Keratinocyte (primary cell): Measurements from ENCODE around the gene TMEM42. TPM values are rescaled to one million over a fixed set of nuclear protein-coding genes. Genes with fewer than 3 reads are reported as not detected.
A peak's percentile ranks its signal among the peaks of the same experiment; 100 is the strongest.

ENCODE experiments used
- DNase-seq: peaks from one replicate; pipeline ENCODE4 v3.0.0-alpha.2; 2011; ENCODE audit warnings: low read depth, missing footprints, low spot score
- FAIRE-seq: peaks from 2 replicates; lab custom pipeline; 2011; peaks lifted over from hg19 to GRCh38; lab: Jason Lieb, UNC
- H2AFZ ChIP-seq: 2 replicates; pipeline ENCODE4 v1.6.0; 2012; ENCODE audit warnings: low read length, control low read depth, inconsistent platforms; ENCODE audit not compliant: control insufficient read depth
- H3K27ac ChIP-seq: 2 replicates; pipeline ENCODE4 v1.5.1; 2011; ENCODE audit warnings: low read length; ENCODE audit not compliant: control insufficient read depth, insufficient read depth
- H3K27me3 ChIP-seq: 3 replicates; pipeline ENCODE4 v1.6.0; 2011; ENCODE audit warnings: low read length; ENCODE audit not compliant: control insufficient read depth, insufficient read depth; ENCODE audit errors: extremely low read depth
- H3K36me3 ChIP-seq, 2 experiments: 2 replicates in 1 of 2; 3 replicates in 1 of 2; pipeline ENCODE4 v1.5.1; 2011; ENCODE audit warnings: low read length in 2 of 2, mild to moderate bottlenecking in 1 of 2; ENCODE audit not compliant: control insufficient read depth in 2 of 2, insufficient read depth in 2 of 2; ENCODE audit errors: extremely low read depth in 1 of 2
- H3K4me1 ChIP-seq: 3 replicates; pipeline ENCODE4 v1.5.1; 2011; ENCODE audit warnings: low read length; ENCODE audit not compliant: control insufficient read depth, insufficient read depth; ENCODE audit errors: extremely low read depth
- H3K4me2 ChIP-seq: 3 replicates; pipeline ENCODE4 v1.6.0; 2011; ENCODE audit warnings: low read depth, low read length; ENCODE audit not compliant: control insufficient read depth, insufficient read depth; ENCODE audit errors: extremely low read depth
- H3K4me3 ChIP-seq, 3 experiments: fragments of 200-600 bp in 1 of 3; sonication (generic) in 1 of 3; 2 replicates in 2 of 3; 3 replicates in 1 of 3; pipeline ENCODE4 v1.5.1; 2011 to 2016; ENCODE audit warnings: low read length in 3 of 3, mild to moderate bottlenecking in 3 of 3, control low read depth in 2 of 3, inconsistent platforms in 1 of 3, low read depth in 1 of 3, mixed read lengths in 1 of 3, mixed run types in 1 of 3, moderate library complexity in 1 of 3; ENCODE audit not compliant: control insufficient read depth in 2 of 3, insufficient read depth in 2 of 3; ENCODE audit errors: extremely low read depth in 1 of 3
- H3K79me2 ChIP-seq: 2 replicates; pipeline ENCODE4 v1.6.0; 2012; ENCODE audit warnings: low read length; ENCODE audit not compliant: control insufficient read depth, insufficient read depth
- H3K9ac ChIP-seq: 3 replicates; pipeline ENCODE4 v1.6.0; 2011; ENCODE audit warnings: low read length; ENCODE audit not compliant: control insufficient read depth, insufficient read depth; ENCODE audit errors: extremely low read depth
- H3K9me1 ChIP-seq: 3 replicates; pipeline ENCODE4 v1.6.0; 2011; ENCODE audit warnings: low read length; ENCODE audit not compliant: control insufficient read depth, insufficient read depth; ENCODE audit errors: extremely low read depth
- H3K9me3 ChIP-seq: 2 replicates; pipeline ENCODE4 v1.5.1; 2012; ENCODE audit warnings: low read depth, low read length; ENCODE audit not compliant: control insufficient read depth
- H4K20me1 ChIP-seq: 3 replicates; pipeline ENCODE4 v1.6.0; 2011; ENCODE audit warnings: low read length; ENCODE audit not compliant: control insufficient read depth, insufficient read depth; ENCODE audit errors: extremely low read depth
- CTCF ChIP-seq, 3 experiments: IDR thresholded peaks in 1 of 3; conservative IDR thresholded peaks in 1 of 3; optimal IDR thresholded peaks in 1 of 3; 2 replicates in 2 of 3; 3 replicates in 1 of 3; pipeline versions ENCODE3 to v1.5.1; 2011; ENCODE audit warnings: low read length in 3 of 3, mild to moderate bottlenecking in 3 of 3, moderate library complexity in 2 of 3, control low read depth in 1 of 3, inconsistent platforms in 1 of 3; ENCODE audit not compliant: insufficient read depth in 2 of 3; ENCODE audit errors: extremely low read depth in 1 of 3
- EZH2 ChIP-seq: IDR thresholded peaks from one replicate; pipeline ENCODE4 v1.6.1; 2012; ENCODE audit warnings: inconsistent platforms, mild to moderate bottlenecking, low read length, moderate library complexity
- dilution Hi-C: fragments of 300-500 bp; cut with MboI; formaldehyde crosslinking; loops from one replicate; pipeline ENCODE4 v1.7.0; 2020; ENCODE audit warnings: low sequenced_read_pairs; ENCODE audit not compliant: extremely low pct_ligation_motif_present
- polyA plus RNA-seq, 5 experiments: library from polyadenylated mRNA; depleted of rRNA in 3 of 5; stranded (reverse) in 3 of 5; stranded (forward) in 1 of 5; unstranded in 1 of 5; fragments of >200 nt; gene quantifications; 1 replicate in 1 of 5; 2 replicates in 3 of 5; 3 replicates in 1 of 5; pipeline versions ENCODE4 v1.2.1 to v1.2.3, GENCODE V29; 2011 to 2012; ENCODE audit warnings: missing spikeins in 2 of 5, low read depth in 1 of 5, low replicate concordance in 1 of 5

Gene TMEM42
- polyA plus RNA-seq, 1 donor (not counting 4 experiments of a cell fraction or from before 2014, with no cell fraction given): 19.5 TPM

DNA sequence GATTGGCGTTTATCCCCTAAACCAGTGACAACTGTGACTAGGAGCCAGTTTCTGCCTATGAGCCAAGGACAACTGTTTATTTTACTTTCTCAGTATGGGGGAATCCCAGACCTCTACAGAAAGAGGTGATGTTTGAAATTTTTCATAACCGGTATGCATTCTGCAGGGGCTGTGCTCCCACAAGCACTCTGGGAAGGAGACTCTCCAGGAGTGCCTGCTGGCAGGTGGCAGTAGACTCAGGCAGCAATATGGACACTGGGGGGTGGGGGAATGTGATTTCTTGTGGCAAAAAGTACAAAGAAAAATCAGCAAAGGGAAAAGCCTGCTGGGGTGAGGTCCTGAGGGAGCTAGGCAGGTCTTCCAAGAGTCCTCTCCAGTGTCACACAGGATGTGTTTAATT, 18.6 kb downstream of the TMEM42 start:
- TF ChIP-seq CTCF (optimal IDR thresholded peaks at IDR 0.05 in 1 of 3, IDR thresholded peaks at IDR 0.05 in 1 of 3, conservative IDR thresholded peaks at IDR 0.05 in 1 of 3; ENCODE audit: extremely low read depth in 1 of 3, insufficient read depth in 2 of 3, low read length in 3 of 3) (no peak), EZH2 (no peak)
- no peak overlapping the region for H3K4me2 ChIP-seq
- no peaks in the 10 kb centered on the region for H4K20me1 ChIP-seq
- no peaks in the 10 kb centered on the region for H3K9me3 ChIP-seq
- no peak overlapping the region for H3K4me3 ChIP-seq
- H3K9me1 ChIP-seq: no peaks in the 10 kb centered on the region
- DNase-seq (no peak), FAIRE-seq (no peak)
- no peaks in the 10 kb centered on the region for H3K27me3 ChIP-seq
- H2AFZ ChIP-seq: no peak overlapping the region
- no peaks in the 10 kb centered on the region for H3K79me2 ChIP-seq
- dilution Hi-C loops: no loop called here
- H3K9ac ChIP-seq: no peak overlapping the region
- H3K27ac ChIP-seq: no peak overlapping the region
- H3K36me3 ChIP-seq: no peaks in the 10 kb centered on the region
- H3K4me1 ChIP-seq: peaks cover 27% of the 10 kb centered on the region

- Histone ChIP-seq H3K9ac (peak overlapping the region; percentile 82), H3K27me3 (no peaks in the 10 kb centered on the region), H3K79me2 (no peaks in the 10 kb centered on the region), H3K4me3 (peak overlapping the region in 2 of 3 experiments; percentile 30 to 38), H3K27ac (peak overlapping the region; percentile 98), H2AFZ (peak overlapping the region; percentile 72), H3K36me3 (no peaks in the 10 kb centered on the region), H3K4me2 (peak overlapping the region; percentile 79), H3K4me1 (peaks cover 51% of the 10 kb centered on the region), H4K20me1 (no peaks in the 10 kb centered on the region), H3K9me3 (no peaks in the 10 kb centered on the region), H3K9me1 (no peaks in the 10 kb centered on the region)
- peak; percentile 92 for FAIRE-seq
- no peak for TF ChIP-seq EZH2
- TF ChIP-seq CTCF (optimal IDR thresholded peaks at IDR 0.05 in 1 of 3, IDR thresholded peaks at IDR 0.05 in 1 of 3, conservative IDR thresholded peaks at IDR 0.05 in 1 of 3; ENCODE audit: extremely low read depth in 1 of 3, insufficient read depth in 2 of 3, low read length in 3 of 3): peak; percentile 20 to 52 (median 29)
- dilution Hi-C loops: no loop called here
- DNase-seq: peak; percentile 91
These were observed 21.7 kb downstream of the TMEM42 start for GRCh38 chr3:44883213-44883955.
